HUDEP-2 (cell line): ENCODE measurements around the gene ZNF341.
A peak's percentile ranks its signal among the peaks of the same experiment; 100 is the strongest.
"Not testable (repeated sequence)": the region's sequence is repeated elsewhere in the genome, so short reads cannot be mapped to it uniquely, and the experiment has no call there.

Source experiments
- DNase-seq, 76 experiments: peaks; one replicate each; lab custom pipeline; 2025; ENCODE audit not compliant: unreplicated experiment in 76 of 76; lab: John Stamatoyannopoulos, UW

ZNF341 gene

GRCh38 chr20:33791540-33791939, 59.7 kb downstream of the ZNF341 start:
- no peak for DNase-seq

- DNase-seq, result peak in 31 of 76 experiments; percentile 3 to 55 (median 30)
Measured at GRCh38 chr20:33791959-33792597, 60.3 kb downstream of the ZNF341 start.

GRCh38 chr20:33792598-33792989, 60.8 kb downstream of the ZNF341 start:
- DNase-seq, result not testable (repeated sequence)

GRCh38 chr20:33793011-33793931, 61.5 kb downstream of the ZNF341 start:
- no peak for DNase-seq

- DNase-seq, result no peak
Measured at GRCh38 chr20:33796263-33796906, 64.6 kb downstream of the ZNF341 start.

- DNase-seq, result no peak
Measured at GRCh38 chr20:33796907-33797544, 65.2 kb downstream of the ZNF341 start.

GRCh38 chr20:33798444-33798843, 66.6 kb downstream of the ZNF341 start:
- DNase-seq, result no peak

- DNase-seq, result no peak
Measured at GRCh38 chr20:33803921-33804337, 72.1 kb downstream of the ZNF341 start.

GRCh38 chr20:33808388-33808787, 76.6 kb downstream of the ZNF341 start:
- no peak for DNase-seq

- DNase-seq, result no peak
Measured at GRCh38 chr20:33810259-33810658, 78.5 kb downstream of the ZNF341 start.

- DNase-seq, result peak; percentile 43 to 100 (median 97)
Measured at GRCh38 chr20:33810885-33811775, 79.3 kb downstream of the ZNF341 start, which contains the start of gene CHMP4B. TSS of gene CHMP4B (plus strand) at chr20:33811348. CDS start at chr20:33811469, 121 bp downstream.

GRCh38 chr20:33811776-33812151, 80.0 kb downstream of the ZNF341 start:
- DNase-seq, result peak in 8 of 76 experiments; percentile 12 to 39 (median 19)

- peak in 9 of 76 experiments; percentile 3 to 32 (median 16) for DNase-seq
Measured at GRCh38 chr20:33812152-33812849, 80.5 kb downstream of the ZNF341 start.

- peak in 16 of 76 experiments; percentile 5 to 34 (median 22) for DNase-seq
Measured at GRCh38 chr20:33812908-33813462, 81.2 kb downstream of the ZNF341 start.

- peak in 5 of 76 experiments; percentile 5 to 18 (median 11) for DNase-seq
Measured at GRCh38 chr20:33814238-33814712, 82.5 kb downstream of the ZNF341 start.

GRCh38 chr20:33815671-33816070, 83.9 kb downstream of the ZNF341 start:
- DNase-seq, result no peak

- no peak for DNase-seq
Measured at GRCh38 chr20:33816191-33816590, 84.4 kb downstream of the ZNF341 start.

- DNase-seq, result no peak
Measured at GRCh38 chr20:33817411-33817810, 85.6 kb downstream of the ZNF341 start.

- DNase-seq, result no peak
Measured at GRCh38 chr20:33819456-33819855, 87.7 kb downstream of the ZNF341 start.
